ENCODE measurements around the gene GNAQ.

GRCh38 chr9:77743386-77743785 lies 288.2 kb downstream of the GNAQ start:
- no peak for TF ChIP-seq CTCF (IDR thresholded peaks at IDR 0.05)
- TF ChIP-seq POLR2A (IDR thresholded peaks at IDR 0.05) = no peak
